ENCODE measurements around the gene RAB36.

GRCh38 chr22:23110190-23110921 is 34.9 kb upstream of the RAB36 start:
- TF ChIP-seq CTCF (IDR thresholded peaks at IDR 0.05) (no peak), TEAD1 (CRISPR knock-in tag; IDR thresholded peaks at IDR 0.05) (no peak), ETV6 (CRISPR knock-in tag; IDR thresholded peaks at IDR 0.05) (no peak), USF2 (CRISPR knock-in tag; IDR thresholded peaks at IDR 0.05) (no peak), AFF4 (CRISPR knock-in tag; IDR thresholded peaks at IDR 0.05; ENCODE audit: borderline replicate concordance) (no peak), CREM (CRISPR knock-in tag; IDR thresholded peaks at IDR 0.05) (no peak), ATF2 (CRISPR knock-in tag; IDR thresholded peaks at IDR 0.05; ENCODE audit: borderline replicate concordance, low read depth) (no peak), E2F4 (CRISPR knock-in tag; IDR thresholded peaks at IDR 0.05; ENCODE audit: borderline replicate concordance, low read depth) (no peak), ZNF671 (CRISPR knock-in tag; IDR thresholded peaks at IDR 0.05) (no peak)
